ENCODE data around the gene UBE2Q1. TPM values are rescaled to one million over a fixed set of nuclear protein-coding genes. Genes with fewer than 3 reads are reported as not detected.

UBE2Q1 gene
- total and polyA plus RNA-seq, 4 donors, result 8.2 to 22.0 (median 14.2) TPM

- no peak for DNase-seq (ENCODE audit: low spot score)
- TF ChIP-seq TAF1 (conservative IDR thresholded peaks at IDR 0.05) (no peak), MAX (IDR thresholded peaks at IDR 0.05) (no peak), FOXA2 (IDR thresholded peaks at IDR 0.05) (no peak), HNF4A (conservative IDR thresholded peaks at IDR 0.05) (no peak)
- H3K27me3 ChIP-seq (ENCODE audit: control insufficient read depth in 4 of 4, insufficient read depth in 4 of 4, low read length in 3 of 4), result no peaks in the 10 kb centered on the region
- H3K36me3 ChIP-seq (ENCODE audit: control insufficient read depth in 4 of 4, insufficient read depth in 3 of 4, low read depth in 1 of 4, low read length in 3 of 4), result peaks cover 16 to 90% (median 74%) of the 10 kb centered on the region in 4 donors
- no peak overlapping the region for H3K4me3 ChIP-seq (ENCODE audit: low read depth in 1 of 3, low read length in 3 of 3)
- 95% methylated on average over 1 of the region's 1 CpG for WGBS
- H3K27ac ChIP-seq (ENCODE audit: low read depth in 1 of 2, low read length in 2 of 2), result no peak overlapping the region
- H3K9me3 ChIP-seq (ENCODE audit: control insufficient read depth in 4 of 4, low read length in 3 of 4), result no peaks in the 10 kb centered on the region
- H3K4me1 ChIP-seq (ENCODE audit: control insufficient read depth in 4 of 4, insufficient read depth in 4 of 4, low read length in 3 of 4), result peaks cover 0 to 5% (median 0%) of the 10 kb centered on the region in 4 donors
- H3K9ac ChIP-seq (ENCODE audit: low read depth in 1 of 2, low read length in 2 of 2), result no peak overlapping the region
Observed at GRCh38 chr1:154595621-154596020, 37.2 kb upstream of the UBE2Q1 start.

GRCh38 chr1:154594811-154595210 is 36.3 kb upstream of the UBE2Q1 start:
- Histone ChIP-seq H3K4me3 (ENCODE audit: low read depth in 1 of 3, low read length in 3 of 3) (no peak overlapping the region), H3K9ac (ENCODE audit: low read depth in 1 of 2, low read length in 2 of 2) (no peak overlapping the region), H3K27ac (ENCODE audit: low read depth in 1 of 2, low read length in 2 of 2) (no peak overlapping the region), H3K36me3 (ENCODE audit: control insufficient read depth in 4 of 4, insufficient read depth in 3 of 4, low read depth in 1 of 4, low read length in 3 of 4) (peaks cover 23 to 95% (median 80%) of the 10 kb centered on the region in 4 donors), H3K4me1 (ENCODE audit: control insufficient read depth in 4 of 4, insufficient read depth in 4 of 4, low read length in 3 of 4) (peaks cover 0 to 4% (median 0%) of the 10 kb centered on the region in 4 donors), H3K9me3 (ENCODE audit: control insufficient read depth in 4 of 4, low read length in 3 of 4) (no peaks in the 10 kb centered on the region), H3K27me3 (ENCODE audit: control insufficient read depth in 4 of 4, insufficient read depth in 4 of 4, low read length in 3 of 4) (no peaks in the 10 kb centered on the region)
- WGBS, result 93% methylated on average over 7 of the region's 7 CpGs
- TF ChIP-seq, protein P1, sequence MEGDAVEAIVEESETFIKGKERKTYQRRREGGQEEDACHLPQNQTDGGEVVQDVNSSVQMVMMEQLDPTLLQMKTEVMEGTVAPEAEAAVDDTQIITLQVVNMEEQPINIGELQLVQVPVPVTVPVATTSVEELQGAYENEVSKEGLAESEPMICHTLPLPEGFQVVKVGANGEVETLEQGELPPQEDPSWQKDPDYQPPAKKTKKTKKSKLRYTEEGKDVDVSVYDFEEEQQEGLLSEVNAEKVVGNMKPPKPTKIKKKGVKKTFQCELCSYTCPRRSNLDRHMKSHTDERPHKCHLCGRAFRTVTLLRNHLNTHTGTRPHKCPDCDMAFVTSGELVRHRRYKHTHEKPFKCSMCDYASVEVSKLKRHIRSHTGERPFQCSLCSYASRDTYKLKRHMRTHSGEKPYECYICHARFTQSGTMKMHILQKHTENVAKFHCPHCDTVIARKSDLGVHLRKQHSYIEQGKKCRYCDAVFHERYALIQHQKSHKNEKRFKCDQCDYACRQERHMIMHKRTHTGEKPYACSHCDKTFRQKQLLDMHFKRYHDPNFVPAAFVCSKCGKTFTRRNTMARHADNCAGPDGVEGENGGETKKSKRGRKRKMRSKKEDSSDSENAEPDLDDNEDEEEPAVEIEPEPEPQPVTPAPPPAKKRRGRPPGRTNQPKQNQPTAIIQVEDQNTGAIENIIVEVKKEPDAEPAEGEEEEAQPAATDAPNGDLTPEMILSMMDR (IDR thresholded peaks at IDR 0.05; ENCODE audit: low read depth, low read length, missing input control), result no peak
- no peak for TF ChIP-seq JUND (IDR thresholded peaks at IDR 0.05)
- no peak for DNase-seq (ENCODE audit: low spot score)

DNA sequence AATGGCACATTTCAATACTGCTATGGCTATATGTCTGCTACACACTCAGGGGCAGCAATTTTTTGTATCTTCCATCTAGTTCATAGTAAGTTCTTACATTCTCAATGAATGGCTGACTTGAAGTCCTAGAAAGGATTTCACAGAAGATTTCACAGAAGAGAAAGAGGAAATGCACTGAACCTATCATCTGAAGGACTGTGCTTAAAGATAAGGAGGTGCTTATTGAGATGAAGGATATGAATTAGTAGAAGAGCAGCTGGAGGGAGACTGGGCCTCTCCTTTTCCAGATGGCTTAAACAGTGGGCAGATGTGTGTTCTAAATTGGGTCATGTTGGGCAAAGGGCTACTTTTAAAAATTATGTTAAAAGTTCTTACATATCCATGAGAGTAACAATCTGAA is 34.9 kb upstream of the UBE2Q1 start:
- Histone ChIP-seq H3K4me3 (ENCODE audit: low read depth in 1 of 3, low read length in 3 of 3) (no peak overlapping the region), H3K4me1 (ENCODE audit: control insufficient read depth in 4 of 4, insufficient read depth in 4 of 4, low read length in 3 of 4) (no peaks in the 10 kb centered on the region), H3K36me3 (ENCODE audit: control insufficient read depth in 4 of 4, insufficient read depth in 3 of 4, low read depth in 1 of 4, low read length in 3 of 4) (peaks cover 32 to 97% (median 83%) of the 10 kb centered on the region in 4 donors), H3K27ac (ENCODE audit: low read depth in 1 of 2, low read length in 2 of 2) (no peak overlapping the region), H3K27me3 (ENCODE audit: control insufficient read depth in 4 of 4, insufficient read depth in 4 of 4, low read length in 3 of 4) (no peaks in the 10 kb centered on the region), H3K9ac (ENCODE audit: low read depth in 1 of 2, low read length in 2 of 2) (no peak overlapping the region), H3K9me3 (ENCODE audit: control insufficient read depth in 4 of 4, low read length in 3 of 4) (no peaks in the 10 kb centered on the region)
- no peak for TF ChIP-seq ATF3 (IDR thresholded peaks at IDR 0.05)
- no peak for TF ChIP-seq JUND (IDR thresholded peaks at IDR 0.05)
- TF ChIP-seq MAX (IDR thresholded peaks at IDR 0.05), result no peak
- TF ChIP-seq GABPA (IDR thresholded peaks at IDR 0.05 in 1 of 2, conservative IDR thresholded peaks at IDR 0.05 in 1 of 2), result no peak
- TF ChIP-seq, protein P2, sequence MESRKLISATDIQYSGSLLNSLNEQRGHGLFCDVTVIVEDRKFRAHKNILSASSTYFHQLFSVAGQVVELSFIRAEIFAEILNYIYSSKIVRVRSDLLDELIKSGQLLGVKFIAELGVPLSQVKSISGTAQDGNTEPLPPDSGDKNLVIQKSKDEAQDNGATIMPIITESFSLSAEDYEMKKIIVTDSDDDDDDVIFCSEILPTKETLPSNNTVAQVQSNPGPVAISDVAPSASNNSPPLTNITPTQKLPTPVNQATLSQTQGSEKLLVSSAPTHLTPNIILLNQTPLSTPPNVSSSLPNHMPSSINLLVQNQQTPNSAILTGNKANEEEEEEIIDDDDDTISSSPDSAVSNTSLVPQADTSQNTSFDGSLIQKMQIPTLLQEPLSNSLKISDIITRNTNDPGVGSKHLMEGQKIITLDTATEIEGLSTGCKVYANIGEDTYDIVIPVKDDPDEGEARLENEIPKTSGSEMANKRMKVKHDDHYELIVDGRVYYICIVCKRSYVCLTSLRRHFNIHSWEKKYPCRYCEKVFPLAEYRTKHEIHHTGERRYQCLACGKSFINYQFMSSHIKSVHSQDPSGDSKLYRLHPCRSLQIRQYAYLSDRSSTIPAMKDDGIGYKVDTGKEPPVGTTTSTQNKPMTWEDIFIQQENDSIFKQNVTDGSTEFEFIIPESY (IDR thresholded peaks at IDR 0.05), result no peak
- no peak for TF ChIP-seq FOXA2 (IDR thresholded peaks at IDR 0.05)
- TF ChIP-seq FOXA1 (IDR thresholded peaks at IDR 0.05), result no peak
- TF ChIP-seq TAF1 (conservative IDR thresholded peaks at IDR 0.05), result no peak
- TF ChIP-seq RAD21 (IDR thresholded peaks at IDR 0.05), result no peak
- no peak for TF ChIP-seq HNF4A (conservative IDR thresholded peaks at IDR 0.05)
- no peak for TF ChIP-seq RXRA (IDR thresholded peaks at IDR 0.05)
- no peak for TF ChIP-seq YY1 (IDR thresholded peaks at IDR 0.05)
- TF ChIP-seq, protein P1 (IDR thresholded peaks at IDR 0.05; ENCODE audit: low read depth, low read length, missing input control), result no peak
- no peak for TF ChIP-seq EGR1 (IDR thresholded peaks at IDR 0.05; ENCODE audit: low read depth in 2 of 2)
- no peak for DNase-seq (ENCODE audit: low spot score)
